ENCODE data around the gene RHBDL3. TPM values are rescaled to one million over a fixed set of nuclear protein-coding genes. Genes with fewer than 3 reads are reported as not detected.
"Not testable (repeated sequence)": the region's sequence is repeated elsewhere in the genome, so short reads cannot be mapped to it uniquely, and the experiment has no call there.

Gene RHBDL3
- total RNA-seq, 4 donors from 2014 or later: 0.27 to 0.64 TPM; not detected in 2

DNA sequence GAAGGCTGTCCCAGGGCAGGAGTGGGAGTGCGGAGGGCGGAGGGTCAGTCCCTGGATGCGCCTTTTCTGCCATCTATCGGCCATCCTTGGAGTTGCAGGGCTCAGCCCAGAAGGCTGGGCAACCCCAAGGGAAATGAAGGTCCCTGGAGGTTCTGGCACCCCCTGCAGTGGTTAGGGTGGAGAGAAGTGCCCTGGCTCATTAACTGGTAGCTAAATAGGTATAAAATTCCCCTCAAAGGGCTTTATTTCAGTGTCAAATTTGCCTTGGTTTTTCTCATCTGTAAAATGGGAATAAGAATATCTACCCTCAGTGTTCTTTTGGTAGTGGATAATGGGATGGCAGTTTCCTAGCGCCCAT lies 53.9 kb downstream of the RHBDL3 start:
- in situ Hi-C loops (cut with MboI; ENCODE audit: low pct_ligation_motif_present in 1 of 4, low pct_unique_long_range_greater_than_20kb in 1 of 4, low sequenced_read_pairs in 3 of 4) (loop anchor here in 2 of 4 donors (5.0 kb wide), 1 partner anchor 62 kb away; no protein-coding TSS in a partner anchor), intact Hi-C loops (cut with DNase I; ENCODE audit: low total_unique reads) (loop anchor here (2.0 kb wide), 1 partner anchor 69 kb away; no protein-coding TSS in a partner anchor)
- Histone ChIP-seq H3K36me3 (no peaks in the 10 kb centered on the region), H3K4me1 (peaks cover 0 to 9% (median 2%) of the 10 kb centered on the region in 4 donors), H3K4me3 (no peak overlapping the region), H3K9me3 (no peaks in the 10 kb centered on the region), H3K27ac (no peak overlapping the region), H3K27me3 (no peaks in the 10 kb centered on the region)
- TF ChIP-seq, protein P1, sequence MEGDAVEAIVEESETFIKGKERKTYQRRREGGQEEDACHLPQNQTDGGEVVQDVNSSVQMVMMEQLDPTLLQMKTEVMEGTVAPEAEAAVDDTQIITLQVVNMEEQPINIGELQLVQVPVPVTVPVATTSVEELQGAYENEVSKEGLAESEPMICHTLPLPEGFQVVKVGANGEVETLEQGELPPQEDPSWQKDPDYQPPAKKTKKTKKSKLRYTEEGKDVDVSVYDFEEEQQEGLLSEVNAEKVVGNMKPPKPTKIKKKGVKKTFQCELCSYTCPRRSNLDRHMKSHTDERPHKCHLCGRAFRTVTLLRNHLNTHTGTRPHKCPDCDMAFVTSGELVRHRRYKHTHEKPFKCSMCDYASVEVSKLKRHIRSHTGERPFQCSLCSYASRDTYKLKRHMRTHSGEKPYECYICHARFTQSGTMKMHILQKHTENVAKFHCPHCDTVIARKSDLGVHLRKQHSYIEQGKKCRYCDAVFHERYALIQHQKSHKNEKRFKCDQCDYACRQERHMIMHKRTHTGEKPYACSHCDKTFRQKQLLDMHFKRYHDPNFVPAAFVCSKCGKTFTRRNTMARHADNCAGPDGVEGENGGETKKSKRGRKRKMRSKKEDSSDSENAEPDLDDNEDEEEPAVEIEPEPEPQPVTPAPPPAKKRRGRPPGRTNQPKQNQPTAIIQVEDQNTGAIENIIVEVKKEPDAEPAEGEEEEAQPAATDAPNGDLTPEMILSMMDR (IDR thresholded peaks at IDR 0.05): peak; percentile 90 to 96 (median 93)
- no peak for TF ChIP-seq EP300 (IDR thresholded peaks at IDR 0.05; ENCODE audit: low read depth)
- peak; percentile 83 for DNase-seq
- WGBS, 2 donors (ENCODE audit: low coverage in 1 of 2): 18 to 60% methylated on average over 1 to 5 of the region's 5 CpGs

GRCh38 chr17:32320080-32320479 lies 54.4 kb downstream of the RHBDL3 start:
- H3K4me1 ChIP-seq; DNase-seq; intact Hi-C loops (cut with DNase I; ENCODE audit: low total_unique reads): not testable (repeated sequence)

GRCh38 chr17:32320847-32321246 lies 55.2 kb downstream of the RHBDL3 start:
- intact Hi-C loops (cut with DNase I; ENCODE audit: low total_unique reads): no loop called here
- 88% methylated on average over 4 to 15 of the region's 15 CpGs for WGBS, 2 donors (ENCODE audit: low coverage in 1 of 2)
- H3K27me3 ChIP-seq: no peaks in the 10 kb centered on the region
- no peak overlapping the region for H3K4me3 ChIP-seq
- DNase-seq: no peak
- H3K27ac ChIP-seq: no peak overlapping the region
- no peaks in the 10 kb centered on the region for H3K9me3 ChIP-seq
- in situ Hi-C loops (cut with MboI; ENCODE audit: low pct_ligation_motif_present in 1 of 4, low pct_unique_long_range_greater_than_20kb in 1 of 4, low sequenced_read_pairs in 3 of 4): no loop called here
- no peaks in the 10 kb centered on the region for H3K36me3 ChIP-seq
- peaks cover 0 to 9% (median 2%) of the 10 kb centered on the region in 4 donors for H3K4me1 ChIP-seq
- TF ChIP-seq POLR2AphosphoS5 (IDR thresholded peaks at IDR 0.05) (no peak), POLR2A (IDR thresholded peaks at IDR 0.05) (no peak)
- TF ChIP-seq, protein P1 (IDR thresholded peaks at IDR 0.05): no peak

More at GRCh38 chr17:32320080-32320479, 54.4 kb downstream of the RHBDL3 start:
- in situ Hi-C loops (cut with MboI; ENCODE audit: low pct_ligation_motif_present in 1 of 4, low pct_unique_long_range_greater_than_20kb in 1 of 4, low sequenced_read_pairs in 3 of 4); H3K27me3 ChIP-seq; H3K4me3 ChIP-seq; H3K27ac ChIP-seq; H3K36me3 ChIP-seq; H3K9me3 ChIP-seq: not testable (repeated sequence)
- WGBS, 2 donors (ENCODE audit: low coverage in 1 of 2): 89% methylated on average over 5 to 6 of the region's 6 CpGs

GRCh38 chr17:32323046-32323445 lies 57.4 kb downstream of the RHBDL3 start:
- WGBS, 2 donors (ENCODE audit: low coverage in 1 of 2): 95% methylated on average over 9 of the region's 10 CpGs; no CpG with 5 or more reads in 1 of the 2 donors
- in situ Hi-C loops (cut with MboI; ENCODE audit: low pct_ligation_motif_present in 1 of 4, low pct_unique_long_range_greater_than_20kb in 1 of 4, low sequenced_read_pairs in 3 of 4): no loop called here
- no peaks in the 10 kb centered on the region for H3K36me3 ChIP-seq
- H3K4me3 ChIP-seq: no peak overlapping the region
- no peak overlapping the region for H3K27ac ChIP-seq
- H3K9me3 ChIP-seq: no peaks in the 10 kb centered on the region
- intact Hi-C loops (cut with DNase I; ENCODE audit: low total_unique reads): no loop called here
- H3K4me1 ChIP-seq: peaks cover 0 to 9% (median 2%) of the 10 kb centered on the region in 4 donors
- no peaks in the 10 kb centered on the region for H3K27me3 ChIP-seq
- TF ChIP-seq, protein P1 (IDR thresholded peaks at IDR 0.05): no peak
- TF ChIP-seq POLR2AphosphoS5 (IDR thresholded peaks at IDR 0.05): no peak
- no peak for TF ChIP-seq POLR2A (IDR thresholded peaks at IDR 0.05)
- no peak for TF ChIP-seq EP300 (IDR thresholded peaks at IDR 0.05; ENCODE audit: low read depth)
- DNase-seq: no peak
